Panc1 (cell line): ENCODE measurements around the gene ZP2. TPM values are rescaled to one million over a fixed set of nuclear protein-coding genes. Genes with fewer than 3 reads are reported as not detected.

Experiments
- ATAC-seq: fragments of 200-7000 bp; cut with Tn5 transposase; 2 replicates; pipeline ENCODE4 v1.9.1; 2020; ENCODE audit warnings: mild to moderate bottlenecking, moderate library complexity
- BruUV-seq: library from RNA; stranded (reverse); fragments of 400-500 nt; replicated peaks from 2 replicates; lab custom pipeline; 2021; lab: Mats Ljungman, UMichigan
- CTCF ChIA-PET: fragments of 300-600 bp; sonication (Branson Sonifier 250); formaldehyde crosslinking; loops from one replicate; lab custom pipeline; 2022; ENCODE audit warnings: antibody characterized with exemption; lab: Charles Lee
- POLR2A ChIA-PET: fragments of 300-600 bp; sonication (Branson Sonifier 250); formaldehyde crosslinking; loops from one replicate; lab custom pipeline; 2022; ENCODE audit warnings: antibody characterized with exemption; lab: Charles Lee
- DNase-seq: peaks from one replicate; pipeline ENCODE4 v3.0.0-alpha.2; 2010; ENCODE audit warnings: low read depth, low spot score
- H3K27ac ChIP-seq: 2 replicates; pipeline ENCODE4 v1.5.1; 2011; ENCODE audit warnings: mild to moderate bottlenecking, low read length, inconsistent platforms
- H3K27me3 ChIP-seq: fragments of 200-500 bp; sonication (Bioruptor generic); 2 replicates; pipeline ENCODE4 v1.6.0; 2014; ENCODE audit warnings: low read length, inconsistent platforms; ENCODE audit not compliant: control insufficient read depth, insufficient read depth
- H3K36me3 ChIP-seq: fragments of 200-500 bp; sonication (Bioruptor generic); 2 replicates; pipeline ENCODE4 v1.5.1; 2014; ENCODE audit warnings: inconsistent platforms, mild to moderate bottlenecking, low read length, moderate library complexity; ENCODE audit not compliant: control insufficient read depth, insufficient read depth
- H3K4me1 ChIP-seq: 2 replicates; pipeline ENCODE4 v1.5.1; 2011; ENCODE audit warnings: inconsistent platforms, mild to moderate bottlenecking, low read length, moderate library complexity; ENCODE audit not compliant: control insufficient read depth, insufficient read depth
- H3K4me3 ChIP-seq, 2 experiments: 2 replicates each; pipeline ENCODE4 v1.5.1; 2011 to 2012; ENCODE audit warnings: low read depth in 2 of 2, low read length in 2 of 2, mild to moderate bottlenecking in 2 of 2, inconsistent platforms in 1 of 2, moderate library complexity in 1 of 2
- H3K9me3 ChIP-seq: fragments of 200-500 bp; sonication (Bioruptor generic); 2 replicates; pipeline ENCODE4 v1.5.1; 2014; ENCODE audit warnings: low read depth, mild to moderate bottlenecking, inconsistent platforms, low read length, moderate library complexity; ENCODE audit not compliant: control insufficient read depth, insufficient read depth
- CTCF ChIP-seq: fragments of 450-650 bp; IDR thresholded peaks from 2 replicates; pipeline ENCODE4 v1.5.1; 2017; ENCODE audit warnings: mild to moderate bottlenecking
- POLR2AphosphoS5 ChIP-seq: IDR thresholded peaks from 2 replicates; pipeline ENCODE4 v1.6.1; 2012; ENCODE audit warnings: mild to moderate bottlenecking, low read depth, low read length, moderate library complexity
- REST ChIP-seq, 2 experiments: IDR thresholded peaks; 2 replicates each; pipeline ENCODE4 v1.6.1; 2011 to 2012; ENCODE audit warnings: low read depth in 2 of 2, control low read depth in 1 of 2, low read length in 1 of 2, mild to moderate bottlenecking in 1 of 2, moderate library complexity in 1 of 2; ENCODE audit not compliant: insufficient read depth in 1 of 2
- SIN3A ChIP-seq: IDR thresholded peaks from 2 replicates; pipeline ENCODE4 v1.6.1; 2012; ENCODE audit warnings: low read depth, mild to moderate bottlenecking, low read length, moderate library complexity, borderline replicate concordance; ENCODE audit not compliant: insufficient read depth
- TCF7L2 ChIP-seq: IDR thresholded peaks from 2 replicates; pipeline ENCODE4 v1.6.1; 2011; ENCODE audit warnings: mild to moderate bottlenecking, low read depth, low read length, inconsistent platforms
- in situ Hi-C: cut with HindIII; loops from 2 replicates; pipeline ENCODE4 v1.10.0; 2016; ENCODE audit warnings: low sequenced_read_pairs, low pct_unique_long_range_greater_than_20kb
- intact Hi-C: fragments of 100-400 bp; cut with micrococcal nuclease; formaldehyde crosslinking; loops from one replicate; pipeline ENCODE4 v1.10.0; 2022; ENCODE audit not compliant: unreplicated experiment
- total RNA-seq: library from RNA; stranded (reverse); gene quantifications from one replicate; pipeline ENCODE4 v1.2.1, GENCODE V29; 2021; ENCODE audit not compliant: unreplicated experiment

The ZP2 gene
- total RNA-seq, 1 experiment from 2014 or later, result not detected

- DNase-seq (no peak), ATAC-seq (no peak)
- Histone ChIP-seq H3K4me1 (no peaks in the 10 kb centered on the region), H3K27me3 (peaks cover 11% of the 10 kb centered on the region; the same call in 1 of the 2 replicates), H3K4me3 (no peak overlapping the region), H3K9me3 (no peaks in the 10 kb centered on the region), H3K27ac (no peak overlapping the region), H3K36me3 (no peaks in the 10 kb centered on the region)
- no TSS peak for BruUV-seq
- intact Hi-C loops (no loop called here), in situ Hi-C loops (no loop called here)
- TF ChIP-seq CTCF, result no peak
- no peak for TF ChIP-seq POLR2AphosphoS5
- TF ChIP-seq TCF7L2, result no peak
- no peak for TF ChIP-seq REST (IDR thresholded peaks at IDR 0.05; ENCODE audit: insufficient read depth in 1 of 2, low read depth in 2 of 2, low read length in 1 of 2)
- no peak for TF ChIP-seq SIN3A
- ChIA-PET POLR2A (no interaction called here), CTCF (no interaction called here)
These were observed 33.3 kb upstream of the ZP2 start for GRCh38 chr16:21244518-21245215.

GRCh38 chr16:21242756-21243155, 31.4 kb upstream of the ZP2 start:
- POLR2A ChIA-PET, result interaction anchor here (0.6 kb wide), 1 partner anchor 9 kb away, joined by 3 read pairs; no protein-coding TSS in a partner anchor
- Histone ChIP-seq H3K4me1 (no peaks in the 10 kb centered on the region), H3K27me3 (peaks cover 11% of the 10 kb centered on the region; the same call in 1 of the 2 replicates), H3K27ac (no peak overlapping the region), H3K9me3 (no peaks in the 10 kb centered on the region), H3K4me3 (no peak overlapping the region), H3K36me3 (no peaks in the 10 kb centered on the region)
- TF ChIP-seq POLR2AphosphoS5 (no peak), CTCF (no peak), REST (IDR thresholded peaks at IDR 0.05; ENCODE audit: insufficient read depth in 1 of 2, low read depth in 2 of 2, low read length in 1 of 2) (no peak)
- intact Hi-C loops, result no loop called here
- ATAC-seq (no peak), DNase-seq (no peak)
- BruUV-seq, result no TSS peak
- CTCF ChIA-PET, result no interaction called here
- in situ Hi-C loops, result no loop called here
